CD4-positive, alpha-beta T cell treated with Interleukin-2 at 100 ng/mL for 4 hours (primary cell): Measurements from ENCODE around the gene ACOT13.
A peak's percentile ranks its signal among the peaks of the same experiment; 100 is the strongest.
"Not testable (repeated sequence)": the region's sequence is repeated elsewhere in the genome, so short reads cannot be mapped to it uniquely, and the experiment has no call there.

Source experiments
- DNase-seq: peaks from one replicate; pipeline ENCODE4 v3.0.0-alpha.2; 2020; ENCODE audit warnings: low spot score

The ACOT13 gene

GRCh38 chr6:24666641-24667377 lies at the start of gene ACOT13, which contains the start of gene TDP2:
Gene ACOT13, plus strand, starts transcription at chr6:24667077. Its CDS starts 187 bp downstream, at chr6:24667264.
Gene TDP2, minus strand, starts transcription at chr6:24666899. Its CDS starts 37 bp downstream, at chr6:24666862.
- DNase-seq: peak; percentile 97

GRCh38 chr6:24619661-24620060 lies 47.2 kb upstream of the ACOT13 start:
- DNase-seq: no peak

- no peak for DNase-seq
Observed at GRCh38 chr6:24620637-24621036, 46.2 kb upstream of the ACOT13 start.

- no peak for DNase-seq
Observed at GRCh38 chr6:24621626-24622289, 45.1 kb upstream of the ACOT13 start.

- no peak for DNase-seq
Observed at GRCh38 chr6:24630856-24631505, 35.9 kb upstream of the ACOT13 start.

GRCh38 chr6:24631671-24632070 lies 35.2 kb upstream of the ACOT13 start:
- no peak for DNase-seq

GRCh38 chr6:24632573-24632972 lies 34.3 kb upstream of the ACOT13 start:
- DNase-seq: no peak

GRCh38 chr6:24636681-24637080 lies 30.2 kb upstream of the ACOT13 start:
- no peak for DNase-seq

GRCh38 chr6:24640166-24640565 lies 26.7 kb upstream of the ACOT13 start:
- DNase-seq: no peak

GRCh38 chr6:24640631-24641030 lies 26.2 kb upstream of the ACOT13 start:
- DNase-seq: not testable (repeated sequence)

GRCh38 chr6:24642061-24642460 lies 24.8 kb upstream of the ACOT13 start:
- DNase-seq: no peak

- DNase-seq: no peak
Observed at GRCh38 chr6:24643920-24644319, 23.0 kb upstream of the ACOT13 start.

GRCh38 chr6:24644377-24644776 lies 22.5 kb upstream of the ACOT13 start:
- no peak for DNase-seq

GRCh38 chr6:24646771-24647170 lies 20.1 kb upstream of the ACOT13 start:
- no peak for DNase-seq

- no peak for DNase-seq
Observed at GRCh38 chr6:24648276-24648675, 18.6 kb upstream of the ACOT13 start.

GRCh38 chr6:24649691-24650090 lies 17.2 kb upstream of the ACOT13 start:
- no peak for DNase-seq

- DNase-seq: no peak
Observed at GRCh38 chr6:24650365-24650764, 16.5 kb upstream of the ACOT13 start.

- no peak for DNase-seq
Observed at GRCh38 chr6:24655215-24655614, 11.7 kb upstream of the ACOT13 start.

GRCh38 chr6:24658573-24659560 lies 8.0 kb upstream of the ACOT13 start:
- DNase-seq: no peak

GRCh38 chr6:24659561-24659960 lies 7.3 kb upstream of the ACOT13 start:
- no peak for DNase-seq

GRCh38 chr6:24660105-24660504 lies 6.8 kb upstream of the ACOT13 start:
- DNase-seq: no peak

- DNase-seq: not testable (repeated sequence)
Observed at GRCh38 chr6:24661759-24662158, 5.1 kb upstream of the ACOT13 start.
